Measurements from ENCODE around the gene BMPER. TPM values are rescaled to one million over a fixed set of nuclear protein-coding genes. Genes with fewer than 3 reads are reported as not detected.

BMPER gene
- total RNA-seq, 1 experiment from 2014 or later = 6.7 TPM

GRCh38 chr7:33961948-33962347 lies 56.6 kb downstream of the BMPER start:
- TF ChIP-seq EZH2 (IDR thresholded peaks at IDR 0.05; ENCODE audit: borderline replicate concordance, low read depth, low read length, poor library complexity, severe bottlenecking) = no peak
- TF ChIP-seq CTCF (conservative IDR thresholded peaks at IDR 0.05; ENCODE audit: low read depth, low read length) = no peak
- no peak overlapping the region for H3K4me3 ChIP-seq (ENCODE audit: low read depth, low read length, poor library complexity, severe bottlenecking)
- H3K36me3 ChIP-seq (ENCODE audit: insufficient read depth, low read length, poor library complexity, severe bottlenecking) = no peaks in the 10 kb centered on the region
- ChIA-PET CTCF (no interaction called here), POLR2A (ENCODE audit: low non-redundant PET) (interaction anchor here (0.6 to 0.8 kb wide), 2 partner anchors 9 to 132 kb away, joined by 3 to 4 read pairs; no protein-coding TSS in a partner anchor)
- no peak for DNase-seq (ENCODE audit: low spot score)
- intact Hi-C loops (cut with micrococcal nuclease; ENCODE audit: unreplicated experiment) = no loop called here
- H3K27ac ChIP-seq (ENCODE audit: low read depth, low read length, poor library complexity, severe bottlenecking) = no peak overlapping the region
- peaks cover 12% of the 10 kb centered on the region for H3K4me1 ChIP-seq (ENCODE audit: insufficient read depth, low read length, poor library complexity, severe bottlenecking)
- no peaks in the 10 kb centered on the region for H3K9me3 ChIP-seq (ENCODE audit: low read depth, low read length, poor library complexity, severe bottlenecking)
- BruUV-seq (replicated peaks) = no TSS peak
- H3K27me3 ChIP-seq (replicated peaks; ENCODE audit: insufficient read depth, low read depth, low read length, poor library complexity) = no peaks in the 10 kb centered on the region

- CTCF ChIA-PET = interaction anchor here (0.6 kb wide), 1 partner anchor 18 kb away, joined by 3 read pairs; no protein-coding TSS in a partner anchor
- H3K27ac ChIP-seq (ENCODE audit: low read depth, low read length, poor library complexity, severe bottlenecking) = no peak overlapping the region
Observed at GRCh38 chr7:33964417-33965182, 59.3 kb downstream of the BMPER start.

GRCh38 chr7:33965183-33965744 lies 59.9 kb downstream of the BMPER start:
- Histone ChIP-seq H3K36me3 (ENCODE audit: insufficient read depth, low read length, poor library complexity, severe bottlenecking) (no peaks in the 10 kb centered on the region), H3K9me3 (ENCODE audit: low read depth, low read length, poor library complexity, severe bottlenecking) (no peaks in the 10 kb centered on the region), H3K27ac (ENCODE audit: low read depth, low read length, poor library complexity, severe bottlenecking) (no peak overlapping the region), H3K4me1 (ENCODE audit: insufficient read depth, low read length, poor library complexity, severe bottlenecking) (peaks cover 12% of the 10 kb centered on the region), H3K4me3 (ENCODE audit: low read depth, low read length, poor library complexity, severe bottlenecking) (no peak overlapping the region), H3K27me3 (replicated peaks; ENCODE audit: insufficient read depth, low read depth, low read length, poor library complexity) (no peaks in the 10 kb centered on the region)
- no TSS peak for BruUV-seq (replicated peaks)
- intact Hi-C loops (cut with micrococcal nuclease; ENCODE audit: unreplicated experiment) = no loop called here
- no peak for TF ChIP-seq CTCF (conservative IDR thresholded peaks at IDR 0.05; ENCODE audit: low read depth, low read length)
- TF ChIP-seq EZH2 (IDR thresholded peaks at IDR 0.05; ENCODE audit: borderline replicate concordance, low read depth, low read length, poor library complexity, severe bottlenecking) = no peak
- no peak for DNase-seq (ENCODE audit: low spot score)
- ChIA-PET CTCF (interaction anchor here (0.8 kb wide), 1 partner anchor 17 kb away, joined by 3 read pairs; no protein-coding TSS in a partner anchor), POLR2A (ENCODE audit: low non-redundant PET) (no interaction called here)

More at GRCh38 chr7:33964417-33965182, 59.3 kb downstream of the BMPER start:
- H3K9me3 ChIP-seq (ENCODE audit: low read depth, low read length, poor library complexity, severe bottlenecking) = no peaks in the 10 kb centered on the region
- no peak overlapping the region for H3K4me3 ChIP-seq (ENCODE audit: low read depth, low read length, poor library complexity, severe bottlenecking)
- intact Hi-C loops (cut with micrococcal nuclease; ENCODE audit: unreplicated experiment) = no loop called here
- no TSS peak for BruUV-seq (replicated peaks)
- TF ChIP-seq CTCF (conservative IDR thresholded peaks at IDR 0.05; ENCODE audit: low read depth, low read length) = no peak
- TF ChIP-seq EZH2 (IDR thresholded peaks at IDR 0.05; ENCODE audit: borderline replicate concordance, low read depth, low read length, poor library complexity, severe bottlenecking) = no peak
- H3K36me3 ChIP-seq (ENCODE audit: insufficient read depth, low read length, poor library complexity, severe bottlenecking) = no peaks in the 10 kb centered on the region
- no peak for DNase-seq (ENCODE audit: low spot score)
- POLR2A ChIA-PET (ENCODE audit: low non-redundant PET) = no interaction called here
- no peaks in the 10 kb centered on the region for H3K27me3 ChIP-seq (replicated peaks; ENCODE audit: insufficient read depth, low read depth, low read length, poor library complexity)
- peaks cover 12% of the 10 kb centered on the region for H3K4me1 ChIP-seq (ENCODE audit: insufficient read depth, low read length, poor library complexity, severe bottlenecking)
